ENCODE measurements around the gene C8A. TPM values are rescaled to one million over a fixed set of nuclear protein-coding genes. Genes with fewer than 3 reads are reported as not detected.

Gene C8A
- total RNA-seq, 1 experiment from 2014 or later: not detected

DNA sequence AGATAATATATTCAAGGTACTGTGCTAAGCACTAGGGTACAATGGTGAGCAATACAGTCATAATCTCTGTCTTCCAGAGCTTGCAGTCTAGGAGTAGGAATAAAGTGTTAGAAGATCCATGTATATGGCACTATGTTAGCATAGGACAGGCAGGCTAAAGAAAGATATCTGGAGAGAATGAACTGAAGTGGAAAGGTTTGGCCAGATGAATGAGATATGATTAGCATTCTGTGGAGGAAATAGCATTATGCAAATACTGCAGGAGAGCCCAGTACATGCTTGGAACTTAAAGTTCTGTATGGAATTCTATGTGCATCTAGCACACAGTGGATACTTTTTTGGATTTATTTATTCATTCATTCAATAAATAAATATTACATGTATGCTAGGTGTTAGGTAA is 4.7 kb downstream of the C8A start:
- no peaks in the 10 kb centered on the region for H3K27me3 ChIP-seq (ENCODE audit: insufficient read depth, low read length)
- no peak overlapping the region for H2BK20ac ChIP-seq (ENCODE audit: low read depth, low read length, poor library complexity, severe bottlenecking)
- no peak overlapping the region for H2BK5ac ChIP-seq (ENCODE audit: insufficient read length, low read length)
- H4K20me1 ChIP-seq (ENCODE audit: control insufficient read depth, insufficient read depth, insufficient read length): no peaks in the 10 kb centered on the region
- H2BK15ac ChIP-seq (ENCODE audit: low read depth, low read length): no peak overlapping the region
- Mint-ChIP-seq H3K27ac (no peak overlapping the region), H3K4me3 (no peak overlapping the region), H3K36me3 (ENCODE audit: insufficient read depth in 1 of 3, low read depth in 3 of 3) (no peaks in the 10 kb centered on the region), H3K4me1 (no peaks in the 10 kb centered on the region), H3K27me3 (ENCODE audit: low read depth) (no peaks in the 10 kb centered on the region; the same call in 1 of the 2 replicates), H3K9me3 (no peaks in the 10 kb centered on the region)
- H3K23ac ChIP-seq (ENCODE audit: insufficient read length, low read depth, low read length): no peak overlapping the region
- TF ChIP-seq, protein P1, sequence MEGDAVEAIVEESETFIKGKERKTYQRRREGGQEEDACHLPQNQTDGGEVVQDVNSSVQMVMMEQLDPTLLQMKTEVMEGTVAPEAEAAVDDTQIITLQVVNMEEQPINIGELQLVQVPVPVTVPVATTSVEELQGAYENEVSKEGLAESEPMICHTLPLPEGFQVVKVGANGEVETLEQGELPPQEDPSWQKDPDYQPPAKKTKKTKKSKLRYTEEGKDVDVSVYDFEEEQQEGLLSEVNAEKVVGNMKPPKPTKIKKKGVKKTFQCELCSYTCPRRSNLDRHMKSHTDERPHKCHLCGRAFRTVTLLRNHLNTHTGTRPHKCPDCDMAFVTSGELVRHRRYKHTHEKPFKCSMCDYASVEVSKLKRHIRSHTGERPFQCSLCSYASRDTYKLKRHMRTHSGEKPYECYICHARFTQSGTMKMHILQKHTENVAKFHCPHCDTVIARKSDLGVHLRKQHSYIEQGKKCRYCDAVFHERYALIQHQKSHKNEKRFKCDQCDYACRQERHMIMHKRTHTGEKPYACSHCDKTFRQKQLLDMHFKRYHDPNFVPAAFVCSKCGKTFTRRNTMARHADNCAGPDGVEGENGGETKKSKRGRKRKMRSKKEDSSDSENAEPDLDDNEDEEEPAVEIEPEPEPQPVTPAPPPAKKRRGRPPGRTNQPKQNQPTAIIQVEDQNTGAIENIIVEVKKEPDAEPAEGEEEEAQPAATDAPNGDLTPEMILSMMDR (conservative IDR thresholded peaks at IDR 0.05): no peak
- H2AFZ ChIP-seq (ENCODE audit: low read length): no peak overlapping the region
- no peaks in the 10 kb centered on the region for H3K79me2 ChIP-seq (ENCODE audit: insufficient read depth, low read length)
- H3K18ac ChIP-seq (ENCODE audit: insufficient read length, low read depth, low read length): no peak overlapping the region
- no peak overlapping the region for H4K5ac ChIP-seq (ENCODE audit: insufficient read length, low read depth, low read length)
- H4K8ac ChIP-seq (replicated peaks; ENCODE audit: insufficient read length, low read depth, low read length): no peak overlapping the region
- no peak overlapping the region for H3K27ac ChIP-seq (ENCODE audit: insufficient read length, low read depth, low read length)
- no peaks in the 10 kb centered on the region for H3K79me1 ChIP-seq (ENCODE audit: insufficient read depth, low read depth, low read length, poor library complexity, severe bottlenecking)
- DNase-seq: no peak
- no peak overlapping the region for H3T11ph ChIP-seq (ENCODE audit: low read length)
- H2BK120ac ChIP-seq (ENCODE audit: low read depth, low read length, poor library complexity, severe bottlenecking): no peak overlapping the region
- no peak overlapping the region for H3K14ac ChIP-seq (ENCODE audit: insufficient read depth, low read length)
- no peaks in the 10 kb centered on the region for H3K4me1 ChIP-seq (ENCODE audit: insufficient read depth, low read length)
- no peak overlapping the region for H3K56ac ChIP-seq (ENCODE audit: insufficient read length, low read depth, low read length)
- no peak overlapping the region for H2AK5ac ChIP-seq (ENCODE audit: insufficient read length, low read length)
- H3K4ac ChIP-seq (ENCODE audit: low read depth, low read length): no peak overlapping the region
- no peak overlapping the region for H4K91ac ChIP-seq (ENCODE audit: insufficient read length, low read depth, low read length)
- H3K23me2 ChIP-seq (ENCODE audit: insufficient read length, low read depth, low read length, poor library complexity, severe bottlenecking): no peaks in the 10 kb centered on the region
- no peaks in the 10 kb centered on the region for H3K9me3 ChIP-seq (ENCODE audit: control insufficient read depth, low read depth, low read length)
- no peak overlapping the region for H3K9ac ChIP-seq (ENCODE audit: extremely low read depth, insufficient read length, low read length)
- no peak overlapping the region for H2BK12ac ChIP-seq (ENCODE audit: insufficient read length, low read depth, low read length)
- H3K4me2 ChIP-seq (ENCODE audit: insufficient read depth, insufficient read length, low read length): no peak overlapping the region

All from H9 (cell line).